Measurements from ENCODE around the gene LURAP1L. TPM values are rescaled to one million over a fixed set of nuclear protein-coding genes. Genes with fewer than 3 reads are reported as not detected.

LURAP1L gene
- total and polyA plus RNA-seq, 2 of the 4 experiments (the other 2 are of a cell fraction): 6.1 to 10.6 TPM

DNA sequence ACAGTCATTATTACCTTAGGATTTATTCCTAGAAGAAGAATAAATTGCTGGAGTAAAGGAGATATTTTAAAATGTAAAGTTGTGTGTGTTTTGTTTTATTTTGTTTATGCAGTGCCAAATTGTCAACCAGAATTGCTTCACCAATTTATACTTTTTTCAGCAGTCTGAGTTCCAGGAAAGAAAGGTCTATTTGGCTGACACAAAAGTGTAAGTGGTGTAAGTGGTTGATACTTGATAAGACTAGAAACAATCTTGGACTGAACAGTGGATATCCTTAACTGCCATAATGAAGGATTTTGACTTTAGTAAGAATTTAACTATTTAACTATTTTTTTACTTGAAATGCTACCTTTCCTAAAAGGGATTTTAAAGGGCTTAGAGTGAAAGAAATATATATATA, 43.9 kb upstream of the LURAP1L start:
- Histone ChIP-seq H3K56ac (ENCODE audit: extremely low read depth, insufficient read depth, low read length) (no peak overlapping the region), H3K36me3 (ENCODE audit: control insufficient read depth, insufficient read depth, low read length) (no peaks in the 10 kb centered on the region), H3K79me1 (ENCODE audit: low read depth in 1 of 2, low read length in 2 of 2) (no peaks in the 10 kb centered on the region), H3K27ac (ENCODE audit: insufficient read depth, low read length) (no peak overlapping the region), H3K27me3 (ENCODE audit: control insufficient read depth, insufficient read depth, low read length) (no peaks in the 10 kb centered on the region), H4K5ac (ENCODE audit: low read depth, low read length) (no peak overlapping the region), H4K8ac (ENCODE audit: low read depth in 2 of 2, low read length in 2 of 2) (no peak overlapping the region), H3K14ac (replicated peaks; ENCODE audit: low read depth, low read length) (no peak overlapping the region), H3K9me1 (ENCODE audit: insufficient read depth, low read length) (no peaks in the 10 kb centered on the region), H3K18ac (ENCODE audit: low read depth, low read length) (no peak overlapping the region), H2AFZ (replicated peaks; ENCODE audit: low read length, poor library complexity) (no peak overlapping the region), H3K4me3 (ENCODE audit: insufficient read depth, low read depth, low read length) (no peak overlapping the region), H3K4me2 (ENCODE audit: low read depth, low read length) (no peak overlapping the region), H4K91ac (ENCODE audit: insufficient read depth, low read depth, low read length) (no peak overlapping the region), H2AK5ac (ENCODE audit: low read depth, low read length) (no peak overlapping the region), H4K20me1 (ENCODE audit: insufficient read depth, low read length) (no peaks in the 10 kb centered on the region), H2BK15ac (ENCODE audit: low read depth, low read length) (no peak overlapping the region), H3K23ac (ENCODE audit: low read depth, low read length) (no peak overlapping the region), H2BK20ac (ENCODE audit: low read depth, low read length) (no peak overlapping the region), H3K9ac (ENCODE audit: low read depth, low read length) (no peak overlapping the region), H3K4me1 (ENCODE audit: control insufficient read depth, insufficient read depth, low read length) (no peaks in the 10 kb centered on the region), H3K4ac (ENCODE audit: low read depth, low read length) (no peak overlapping the region), H2AK9ac (replicated peaks; ENCODE audit: low read depth, low read length, poor library complexity) (no peak overlapping the region), H3K9me3 (ENCODE audit: control insufficient read depth, insufficient read depth, low read length) (peaks cover 6% of the 10 kb centered on the region), H2BK120ac (ENCODE audit: low read depth, low read length) (no peak overlapping the region), H2BK5ac (ENCODE audit: low read depth, low read length, poor library complexity, severe bottlenecking) (no peak overlapping the region)
- ATAC-seq (ENCODE audit: low read depth): no peak
- DNase-seq: no peak
- TF ChIP-seq MAFK (IDR thresholded peaks at IDR 0.05; ENCODE audit: low read depth, low read length) (no peak), RAD21 (IDR thresholded peaks at IDR 0.05; ENCODE audit: low read length) (no peak), BHLHE40 (IDR thresholded peaks at IDR 0.05; ENCODE audit: low read depth, low read length) (no peak), MXI1 (IDR thresholded peaks at IDR 0.05; ENCODE audit: borderline replicate concordance, low read depth, low read length) (no peak), POLR2A (IDR thresholded peaks at IDR 0.05; ENCODE audit: low read depth, low read length) (no peak), RFX5 (IDR thresholded peaks at IDR 0.05; ENCODE audit: low read depth, low read length) (no peak), CEBPB (IDR thresholded peaks at IDR 0.05; ENCODE audit: low read depth, low read length) (no peak), FOS (IDR thresholded peaks at IDR 0.05; ENCODE audit: low read depth, low read length) (no peak), NFE2L2 (IDR thresholded peaks at IDR 0.05; ENCODE audit: low read depth, low read length) (no peak), SMC3 (IDR thresholded peaks at IDR 0.05; ENCODE audit: low read depth, low read length) (no peak)
- TF ChIP-seq, protein P1, sequence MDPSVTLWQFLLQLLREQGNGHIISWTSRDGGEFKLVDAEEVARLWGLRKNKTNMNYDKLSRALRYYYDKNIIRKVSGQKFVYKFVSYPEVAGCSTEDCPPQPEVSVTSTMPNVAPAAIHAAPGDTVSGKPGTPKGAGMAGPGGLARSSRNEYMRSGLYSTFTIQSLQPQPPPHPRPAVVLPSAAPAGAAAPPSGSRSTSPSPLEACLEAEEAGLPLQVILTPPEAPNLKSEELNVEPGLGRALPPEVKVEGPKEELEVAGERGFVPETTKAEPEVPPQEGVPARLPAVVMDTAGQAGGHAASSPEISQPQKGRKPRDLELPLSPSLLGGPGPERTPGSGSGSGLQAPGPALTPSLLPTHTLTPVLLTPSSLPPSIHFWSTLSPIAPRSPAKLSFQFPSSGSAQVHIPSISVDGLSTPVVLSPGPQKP (IDR thresholded peaks at IDR 0.05; ENCODE audit: borderline replicate concordance, low read depth, low read length): no peak
- TF ChIP-seq, protein P2, sequence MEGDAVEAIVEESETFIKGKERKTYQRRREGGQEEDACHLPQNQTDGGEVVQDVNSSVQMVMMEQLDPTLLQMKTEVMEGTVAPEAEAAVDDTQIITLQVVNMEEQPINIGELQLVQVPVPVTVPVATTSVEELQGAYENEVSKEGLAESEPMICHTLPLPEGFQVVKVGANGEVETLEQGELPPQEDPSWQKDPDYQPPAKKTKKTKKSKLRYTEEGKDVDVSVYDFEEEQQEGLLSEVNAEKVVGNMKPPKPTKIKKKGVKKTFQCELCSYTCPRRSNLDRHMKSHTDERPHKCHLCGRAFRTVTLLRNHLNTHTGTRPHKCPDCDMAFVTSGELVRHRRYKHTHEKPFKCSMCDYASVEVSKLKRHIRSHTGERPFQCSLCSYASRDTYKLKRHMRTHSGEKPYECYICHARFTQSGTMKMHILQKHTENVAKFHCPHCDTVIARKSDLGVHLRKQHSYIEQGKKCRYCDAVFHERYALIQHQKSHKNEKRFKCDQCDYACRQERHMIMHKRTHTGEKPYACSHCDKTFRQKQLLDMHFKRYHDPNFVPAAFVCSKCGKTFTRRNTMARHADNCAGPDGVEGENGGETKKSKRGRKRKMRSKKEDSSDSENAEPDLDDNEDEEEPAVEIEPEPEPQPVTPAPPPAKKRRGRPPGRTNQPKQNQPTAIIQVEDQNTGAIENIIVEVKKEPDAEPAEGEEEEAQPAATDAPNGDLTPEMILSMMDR (conservative IDR thresholded peaks at IDR 0.05; ENCODE audit: low read depth, low read length): no peak
- TF ChIP-seq, protein P3, sequence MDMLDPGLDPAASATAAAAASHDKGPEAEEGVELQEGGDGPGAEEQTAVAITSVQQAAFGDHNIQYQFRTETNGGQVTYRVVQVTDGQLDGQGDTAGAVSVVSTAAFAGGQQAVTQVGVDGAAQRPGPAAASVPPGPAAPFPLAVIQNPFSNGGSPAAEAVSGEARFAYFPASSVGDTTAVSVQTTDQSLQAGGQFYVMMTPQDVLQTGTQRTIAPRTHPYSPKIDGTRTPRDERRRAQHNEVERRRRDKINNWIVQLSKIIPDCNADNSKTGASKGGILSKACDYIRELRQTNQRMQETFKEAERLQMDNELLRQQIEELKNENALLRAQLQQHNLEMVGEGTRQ (IDR thresholded peaks at IDR 0.05; ENCODE audit: low read depth, low read length): no peak
- no TSS peak for BruUV-seq (replicated peaks)
- in situ Hi-C loops (cut with MboI; ENCODE audit: low sequenced_read_pairs) (no loop called here), dilution Hi-C loops (cut with HindIII; ENCODE audit: low sequenced_read_pairs, unreplicated experiment) (no loop called here), intact Hi-C loops (cut with micrococcal nuclease) (no loop called here)
- POLR2A ChIA-PET (ENCODE audit: unreplicated experiment): no interaction called here
- CTCF ChIA-PET: no interaction called here

Measured in IMR-90 (cell line).